ENCODE results near the gene STK32C. TPM values are rescaled to one million over a fixed set of nuclear protein-coding genes. Genes with fewer than 3 reads are reported as not detected.
A peak's percentile ranks its signal among the peaks of the same experiment; 100 is the strongest.

The STK32C gene
- total and polyA plus RNA-seq, 2 donors from 2014 or later = 11.6 to 14.4 TPM

DNA sequence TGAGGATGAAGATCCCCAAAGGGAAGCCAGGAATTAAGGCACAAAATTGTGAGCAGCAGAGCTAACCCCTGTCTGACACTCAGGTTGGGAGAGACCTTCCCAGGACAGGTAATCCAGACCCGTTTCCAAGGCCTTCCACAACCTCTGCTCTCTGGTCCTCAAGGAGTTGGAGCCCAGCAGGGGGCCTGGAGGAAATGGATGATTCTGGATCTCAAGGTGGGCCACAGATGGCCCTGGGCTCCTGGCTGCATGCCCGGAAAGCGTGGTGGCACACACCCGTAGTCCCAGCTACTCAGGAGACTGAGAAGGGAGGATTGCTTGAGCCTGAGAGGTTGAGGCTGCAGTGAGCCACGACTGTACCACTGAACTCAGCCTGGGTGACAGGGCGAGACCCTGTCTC, 78.7 kb downstream of the STK32C start:
- no peak overlapping the region for H3K4me3 ChIP-seq (ENCODE audit: low read length in 3 of 3)
- H3K9ac ChIP-seq (ENCODE audit: low read length in 3 of 3) = no peak overlapping the region
- H3K9me3 ChIP-seq (ENCODE audit: control insufficient read depth in 2 of 3, insufficient read depth in 1 of 3, low read length in 3 of 3) = no peaks in the 10 kb centered on the region
- FAIRE-seq = no peak
- no peaks in the 10 kb centered on the region for H3K4me1 ChIP-seq (ENCODE audit: control insufficient read depth in 2 of 3, insufficient read depth in 2 of 3, low read depth in 1 of 3, low read length in 3 of 3)
- peak in 1 of 5 donors; percentile 37 for DNase-seq
- H3K27ac ChIP-seq (ENCODE audit: low read depth in 2 of 2, low read length in 2 of 2) = no peak overlapping the region
- intact Hi-C loops (cut with DNase I) = loop anchor here (10.0 kb wide), 1 partner anchor 126 kb away; no protein-coding TSS in a partner anchor
- TF ChIP-seq, protein P1, sequence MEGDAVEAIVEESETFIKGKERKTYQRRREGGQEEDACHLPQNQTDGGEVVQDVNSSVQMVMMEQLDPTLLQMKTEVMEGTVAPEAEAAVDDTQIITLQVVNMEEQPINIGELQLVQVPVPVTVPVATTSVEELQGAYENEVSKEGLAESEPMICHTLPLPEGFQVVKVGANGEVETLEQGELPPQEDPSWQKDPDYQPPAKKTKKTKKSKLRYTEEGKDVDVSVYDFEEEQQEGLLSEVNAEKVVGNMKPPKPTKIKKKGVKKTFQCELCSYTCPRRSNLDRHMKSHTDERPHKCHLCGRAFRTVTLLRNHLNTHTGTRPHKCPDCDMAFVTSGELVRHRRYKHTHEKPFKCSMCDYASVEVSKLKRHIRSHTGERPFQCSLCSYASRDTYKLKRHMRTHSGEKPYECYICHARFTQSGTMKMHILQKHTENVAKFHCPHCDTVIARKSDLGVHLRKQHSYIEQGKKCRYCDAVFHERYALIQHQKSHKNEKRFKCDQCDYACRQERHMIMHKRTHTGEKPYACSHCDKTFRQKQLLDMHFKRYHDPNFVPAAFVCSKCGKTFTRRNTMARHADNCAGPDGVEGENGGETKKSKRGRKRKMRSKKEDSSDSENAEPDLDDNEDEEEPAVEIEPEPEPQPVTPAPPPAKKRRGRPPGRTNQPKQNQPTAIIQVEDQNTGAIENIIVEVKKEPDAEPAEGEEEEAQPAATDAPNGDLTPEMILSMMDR (IDR thresholded peaks at IDR 0.05; ENCODE audit: borderline replicate concordance, extremely low read depth, insufficient read depth) = no peak
- no peaks in the 10 kb centered on the region for H3K36me3 ChIP-seq (ENCODE audit: control insufficient read depth in 2 of 3, insufficient read depth in 3 of 3, low read length in 3 of 3)
- H3K27me3 ChIP-seq (ENCODE audit: control insufficient read depth, insufficient read depth, low read length) = no peaks in the 10 kb centered on the region

DNA sequence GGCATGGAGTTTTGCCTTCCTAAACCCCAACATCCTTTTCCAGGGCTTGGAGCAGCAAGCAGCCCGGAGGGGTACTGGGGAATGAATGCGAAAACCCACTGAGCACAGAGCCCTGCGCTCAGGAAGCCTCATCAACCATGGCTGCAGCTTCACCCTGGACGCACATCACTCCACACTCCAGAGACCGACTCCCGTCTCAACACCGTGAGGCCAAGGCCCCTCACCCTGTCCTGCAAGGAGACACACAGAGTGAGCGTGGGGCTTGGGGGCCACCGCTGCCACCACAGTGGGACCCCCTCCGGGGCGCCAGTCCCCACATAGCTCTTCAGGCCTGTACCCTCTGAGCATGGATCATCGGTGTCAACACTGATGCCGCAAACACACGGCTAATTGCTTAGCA, 79.1 kb downstream of the STK32C start:
- Histone ChIP-seq H3K4me3 (ENCODE audit: low read length in 3 of 3) (no peak overlapping the region), H3K9me3 (ENCODE audit: control insufficient read depth in 2 of 3, insufficient read depth in 1 of 3, low read length in 3 of 3) (no peaks in the 10 kb centered on the region), H3K27me3 (ENCODE audit: control insufficient read depth, insufficient read depth, low read length) (no peaks in the 10 kb centered on the region), H3K4me1 (ENCODE audit: control insufficient read depth in 2 of 3, insufficient read depth in 2 of 3, low read depth in 1 of 3, low read length in 3 of 3) (no peaks in the 10 kb centered on the region), H3K36me3 (ENCODE audit: control insufficient read depth in 2 of 3, insufficient read depth in 3 of 3, low read length in 3 of 3) (no peaks in the 10 kb centered on the region), H3K9ac (ENCODE audit: low read length in 3 of 3) (no peak overlapping the region), H3K27ac (ENCODE audit: low read depth in 2 of 2, low read length in 2 of 2) (no peak overlapping the region)
- intact Hi-C loops (cut with DNase I) = loop anchor here (10.0 kb wide), 1 partner anchor 126 kb away; no protein-coding TSS in a partner anchor
- FAIRE-seq = no peak
- peak in 1 of 5 donors; percentile 69 for DNase-seq
- TF ChIP-seq, protein P1 (IDR thresholded peaks at IDR 0.05; ENCODE audit: borderline replicate concordance, extremely low read depth, insufficient read depth) = no peak

DNA sequence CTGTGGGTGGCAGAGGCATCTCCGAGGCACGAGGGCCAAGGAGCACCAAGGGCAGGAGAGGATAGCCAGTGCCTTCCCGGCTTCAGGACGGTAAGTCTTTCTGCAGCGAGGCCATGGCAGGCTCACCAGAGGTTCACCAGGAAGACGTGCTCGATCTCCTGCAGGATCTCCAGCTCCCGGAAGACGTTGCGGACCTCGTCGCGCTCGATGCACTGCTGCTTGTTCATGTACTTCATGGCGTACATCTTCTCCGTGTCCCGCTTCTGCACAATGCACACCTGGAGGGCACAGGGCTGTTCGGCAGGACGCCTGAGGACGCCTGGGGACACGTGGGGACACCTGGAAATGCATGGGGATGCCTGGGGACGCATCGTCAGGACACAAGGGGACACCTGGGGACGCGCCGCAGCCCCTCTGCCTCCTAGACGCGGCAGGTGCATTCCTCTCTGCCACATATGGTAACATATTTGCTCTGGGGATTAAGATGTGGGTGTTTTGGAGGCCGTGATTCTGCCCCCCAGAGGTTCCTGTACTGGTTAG, 79.8 kb downstream of the STK32C start:
- H3K4me3 ChIP-seq (ENCODE audit: low read length in 3 of 3) = no peak overlapping the region
- FAIRE-seq (no peak), DNase-seq (peak in 1 of 5 donors; percentile 64)
- H3K27me3 ChIP-seq (ENCODE audit: control insufficient read depth, insufficient read depth, low read length) = no peaks in the 10 kb centered on the region
- TF ChIP-seq, protein P1 (IDR thresholded peaks at IDR 0.05; ENCODE audit: borderline replicate concordance, extremely low read depth, insufficient read depth) = no peak
- H3K36me3 ChIP-seq (ENCODE audit: control insufficient read depth in 2 of 3, insufficient read depth in 3 of 3, low read length in 3 of 3) = no peaks in the 10 kb centered on the region
- H3K27ac ChIP-seq (ENCODE audit: low read depth in 2 of 2, low read length in 2 of 2) = no peak overlapping the region
- peaks cover 0 to 4% (median 0%) of the 10 kb centered on the region in 3 donors for H3K4me1 ChIP-seq (ENCODE audit: control insufficient read depth in 2 of 3, insufficient read depth in 2 of 3, low read depth in 1 of 3, low read length in 3 of 3)
- intact Hi-C loops (cut with DNase I) = loop anchor here (10.0 kb wide), 1 partner anchor 127 kb away; no protein-coding TSS in a partner anchor
- no peak overlapping the region for H3K9ac ChIP-seq (ENCODE audit: low read length in 3 of 3)
- H3K9me3 ChIP-seq (ENCODE audit: control insufficient read depth in 2 of 3, insufficient read depth in 1 of 3, low read length in 3 of 3) = no peaks in the 10 kb centered on the region
